ENCODE data around the gene GPR78.

Gene GPR78

GRCh38 chr4:8554555-8555100 is 25.6 kb upstream of the GPR78 start:
- DNase-seq (ENCODE audit: extremely low spot score) = no peak
- POLR2A ChIA-PET = no interaction called here
- CTCF ChIA-PET = no interaction called here
- TF ChIP-seq SUZ12 (IDR thresholded peaks at IDR 0.05) = no peak
- no peak for TF ChIP-seq FOXA1 (IDR thresholded peaks at IDR 0.05)
- no peak for TF ChIP-seq TARDBP (IDR thresholded peaks at IDR 0.05)
- no peak for TF ChIP-seq FOXK2 (IDR thresholded peaks at IDR 0.05)
- TF ChIP-seq L3MBTL2 (conservative IDR thresholded peaks at IDR 0.05) = no peak
- TF ChIP-seq SP1 (IDR thresholded peaks at IDR 0.05) = no peak
- no peak for TF ChIP-seq NFRKB (IDR thresholded peaks at IDR 0.05)
- TF ChIP-seq LEF1 (IDR thresholded peaks at IDR 0.05; ENCODE audit: borderline replicate concordance) = no peak
- no peak for TF ChIP-seq PKNOX1 (IDR thresholded peaks at IDR 0.05)
- no peak for TF ChIP-seq ZNF384 (IDR thresholded peaks at IDR 0.05)
- TF ChIP-seq HDGF (IDR thresholded peaks at IDR 0.05; ENCODE audit: borderline replicate concordance) = no peak
- TF ChIP-seq ELF4 (IDR thresholded peaks at IDR 0.05) = no peak
- TF ChIP-seq ARNT (IDR thresholded peaks at IDR 0.05) = no peak

- no peak for DNase-seq (ENCODE audit: extremely low spot score)
- ChIA-PET POLR2A (no interaction called here), CTCF (no interaction called here)
- TF ChIP-seq SP1 (IDR thresholded peaks at IDR 0.05) (no peak), HDGF (IDR thresholded peaks at IDR 0.05; ENCODE audit: borderline replicate concordance) (no peak), ZNF384 (IDR thresholded peaks at IDR 0.05) (no peak), ELF4 (IDR thresholded peaks at IDR 0.05) (no peak), L3MBTL2 (conservative IDR thresholded peaks at IDR 0.05) (no peak), CTBP1 (IDR thresholded peaks at IDR 0.05; ENCODE audit: borderline replicate concordance) (no peak), LEF1 (IDR thresholded peaks at IDR 0.05; ENCODE audit: borderline replicate concordance) (no peak), BHLHE40 (IDR thresholded peaks at IDR 0.05; ENCODE audit: borderline replicate concordance) (no peak), SUZ12 (IDR thresholded peaks at IDR 0.05) (no peak), TARDBP (IDR thresholded peaks at IDR 0.05) (no peak), FOXA1 (IDR thresholded peaks at IDR 0.05) (no peak), FOXK2 (IDR thresholded peaks at IDR 0.05) (no peak), NFRKB (IDR thresholded peaks at IDR 0.05) (no peak), PKNOX1 (IDR thresholded peaks at IDR 0.05) (no peak), FOXM1 (IDR thresholded peaks at IDR 0.05; ENCODE audit: borderline replicate concordance) (no peak), ARNT (IDR thresholded peaks at IDR 0.05) (no peak)
These were observed 24.5 kb upstream of the GPR78 start for GRCh38 chr4:8555716-8556115.

- TF ChIP-seq NFRKB (IDR thresholded peaks at IDR 0.05) (no peak), FOXM1 (IDR thresholded peaks at IDR 0.05; ENCODE audit: borderline replicate concordance) (no peak), HDGF (IDR thresholded peaks at IDR 0.05; ENCODE audit: borderline replicate concordance) (no peak), FOXA1 (IDR thresholded peaks at IDR 0.05) (no peak), TARDBP (IDR thresholded peaks at IDR 0.05) (no peak), FOXK2 (IDR thresholded peaks at IDR 0.05) (no peak), PKNOX1 (IDR thresholded peaks at IDR 0.05) (no peak), SP1 (IDR thresholded peaks at IDR 0.05) (no peak), SUZ12 (IDR thresholded peaks at IDR 0.05) (no peak), ARNT (IDR thresholded peaks at IDR 0.05) (no peak), CTBP1 (IDR thresholded peaks at IDR 0.05; ENCODE audit: borderline replicate concordance) (no peak), BHLHE40 (IDR thresholded peaks at IDR 0.05; ENCODE audit: borderline replicate concordance) (no peak), L3MBTL2 (conservative IDR thresholded peaks at IDR 0.05) (no peak)
- no peak for DNase-seq (ENCODE audit: extremely low spot score)
- POLR2A ChIA-PET = no interaction called here
- CTCF ChIA-PET = interaction anchor here (0.7 to 1.1 kb wide), 2 partner anchors 50 to 51 kb away, joined by 4 to 6 read pairs; no protein-coding TSS in a partner anchor
These were observed 23.6 kb upstream of the GPR78 start for GRCh38 chr4:8556341-8557150.

- ChIA-PET CTCF (interaction anchor here (0.7 to 1.1 kb wide), 2 partner anchors 49 to 50 kb away, joined by 4 to 6 read pairs; no protein-coding TSS in a partner anchor), POLR2A (no interaction called here)
- no peak for DNase-seq (ENCODE audit: extremely low spot score)
- TF ChIP-seq ZNF384 (IDR thresholded peaks at IDR 0.05) = no peak
- TF ChIP-seq HDGF (IDR thresholded peaks at IDR 0.05; ENCODE audit: borderline replicate concordance) = no peak
These were observed 22.8 kb upstream of the GPR78 start for GRCh38 chr4:8557151-8558076.

GRCh38 chr4:8558080-8558960 is 21.9 kb upstream of the GPR78 start:
- no peak for DNase-seq (ENCODE audit: extremely low spot score)
- TF ChIP-seq NFRKB (IDR thresholded peaks at IDR 0.05) (no peak), FOXM1 (IDR thresholded peaks at IDR 0.05; ENCODE audit: borderline replicate concordance) (no peak), ARNT (IDR thresholded peaks at IDR 0.05) (no peak), CTBP1 (IDR thresholded peaks at IDR 0.05; ENCODE audit: borderline replicate concordance) (no peak), BHLHE40 (IDR thresholded peaks at IDR 0.05; ENCODE audit: borderline replicate concordance) (no peak)
- ChIA-PET CTCF (interaction anchor here (0.6 kb wide), 1 partner anchor 35 kb away, joined by 3 read pairs; no protein-coding TSS in a partner anchor), POLR2A (no interaction called here)
